GM12878 (cell line): ENCODE measurements around the gene LYL1. TPM values are rescaled to one million over a fixed set of nuclear protein-coding genes. Genes with fewer than 3 reads are reported as not detected.

Experiments
- ATAC-seq: fragments of 200-7000 bp; cut with Tn5 transposase; 3 replicates; pipeline ENCODE4 v1.9.1; 2020; ENCODE audit warnings: mild to moderate bottlenecking, moderate library complexity
- BruUV-seq: library from RNA; stranded (reverse); fragments of 400-500 nt; replicated peaks from 2 replicates; lab custom pipeline; 2021; lab: Mats Ljungman, UMichigan
- CTCF ChIA-PET: fragments of 300-600 bp; sonication (Branson Sonifier 250); formaldehyde crosslinking; extraction: SDS; loops from one replicate; lab custom pipeline; 2021; ENCODE audit warnings: inconsistent platforms; lab: Yijun Ruan, JAX
- POLR2A ChIA-PET: fragments of 350-600 bp; formaldehyde crosslinking; extraction: SDS; loops from one replicate; lab custom pipeline; 2021; ENCODE audit warnings: inconsistent platforms; lab: Charles Lee
- RAD21 ChIA-PET: fragments of 300-600 bp; sonication (Branson Sonifier 250); formaldehyde crosslinking; loops from one replicate; lab custom pipeline; 2023; ENCODE audit warnings: antibody characterized with exemption; ENCODE audit not compliant: unreplicated experiment; lab: Charles Lee
- SMC1A ChIA-PET: fragments of 300-600 bp; sonication (Branson Sonifier 250); formaldehyde crosslinking; loops from one replicate; lab custom pipeline; 2023; ENCODE audit not compliant: unreplicated experiment, uncharacterized antibody; lab: Charles Lee
- DNase-seq: peaks from one replicate; pipeline ENCODE4 v3.0.0-alpha.2; 2011; ENCODE audit warnings: low read depth, low spot score
- FAIRE-seq: peaks from 3 replicates; lab custom pipeline; 2011; peaks lifted over from hg19 to GRCh38; lab: Jason Lieb, UNC
- H2AFZ ChIP-seq: 2 replicates; pipeline ENCODE4 v1.6.0; 2011; ENCODE audit warnings: low read depth, low read length, control low read depth; ENCODE audit not compliant: control insufficient read depth
- H3K27ac ChIP-seq: 2 replicates; pipeline ENCODE4 v1.5.1; 2011; ENCODE audit warnings: control low read depth; ENCODE audit not compliant: control insufficient read depth, insufficient read depth
- H3K27me3 ChIP-seq, 2 experiments: replicated peaks in 1 of 2; 2 replicates each; pipeline versions ENCODE4 v1.6.0 to v1.6.1; 2011; ENCODE audit warnings: low read length in 1 of 2; ENCODE audit not compliant: control insufficient read depth in 2 of 2, insufficient read depth in 2 of 2
- H3K36me3 ChIP-seq, 2 experiments: 2 replicates each; pipeline ENCODE4 v1.5.1; 2011; ENCODE audit warnings: low read length in 1 of 2; ENCODE audit not compliant: control insufficient read depth in 2 of 2, insufficient read depth in 2 of 2
- H3K4me1 ChIP-seq: 2 replicates; pipeline ENCODE4 v1.6.1; 2011; ENCODE audit warnings: mild to moderate bottlenecking, low read length, moderate library complexity, mixed read lengths; ENCODE audit not compliant: control insufficient read depth, insufficient read depth
- H3K4me2 ChIP-seq: 2 replicates; pipeline ENCODE4 v1.6.0; 2011; ENCODE audit warnings: control low read depth; ENCODE audit not compliant: control insufficient read depth, insufficient read depth
- H3K4me3 ChIP-seq: fragments of 200-600 bp; sonication (generic); 2 replicates; pipeline ENCODE4 v1.5.1; 2016
- H3K79me2 ChIP-seq: 2 replicates; pipeline ENCODE4 v1.6.0; 2011; ENCODE audit warnings: low read length; ENCODE audit not compliant: control insufficient read depth, insufficient read depth
- H3K9ac ChIP-seq: 2 replicates; pipeline ENCODE4 v1.8.0; 2011; ENCODE audit warnings: low read length, control low read depth, mixed read lengths; ENCODE audit not compliant: control insufficient read depth, insufficient read depth
- H3K9me3 ChIP-seq: replicated peaks from 3 replicates; pipeline ENCODE4 v1.5.1; 2011; ENCODE audit warnings: mild to moderate bottlenecking, low read length; ENCODE audit not compliant: control insufficient read depth, insufficient read depth
- H4K20me1 ChIP-seq: 2 replicates; pipeline ENCODE4 v1.6.0; 2011; ENCODE audit not compliant: control insufficient read depth, insufficient read depth
- MLLT1 ChIP-seq: fragments of 450-650 bp; IDR thresholded peaks from 2 replicates; pipeline ENCODE4 v1.6.1; 2016; ENCODE audit warnings: mild to moderate bottlenecking
- WRNIP1 ChIP-seq: IDR thresholded peaks from 2 replicates; pipeline ENCODE4 v1.6.1; 2011; ENCODE audit warnings: low read depth, low read length, improper control_type of control experiment, borderline replicate concordance
- YY1 ChIP-seq: IDR thresholded peaks from 2 replicates; pipeline ENCODE4 v1.6.1; 2011; ENCODE audit warnings: low read depth, mild to moderate bottlenecking, low read length
- WGBS: methylation state at CpG from one replicate; pipeline ENCODE4 v1.1.6; 2016; ENCODE audit warnings: low lambda C conversion rate; ENCODE audit not compliant: insufficient replicate concordance, insufficient coverage; ENCODE audit errors: missing lambda C conversion rate; 5-methylcytosine and 5-hydroxymethylcytosine counted together
- in situ Hi-C: fragments of 300-500 bp; cut with MboI; formaldehyde crosslinking; loops from 9 replicates; pipeline ENCODE4 v1.14.3; 2018; ENCODE audit warnings: mixed read lengths
- intact Hi-C: fragments of 100-400 bp; cut with micrococcal nuclease; formaldehyde crosslinking; loops from one replicate; pipeline ENCODE4 v1.14.2; 2022; ENCODE audit not compliant: unreplicated experiment
- polyA plus RNA-seq, 11 experiments: library from polyadenylated mRNA; depleted of rRNA in 4 of 11; unstranded in 6 of 11; stranded (reverse) in 5 of 11; fragments of >200 nt; fragmentation: Nextera tagmentation in 4 of 11; fragmentation: Illumina TruSeq in 1 of 11; extraction: Ambion mirVana in 4 of 11; extraction: Trizol in 1 of 11; gene quantifications; 1 replicate in 1 of 11; 2 replicates in 10 of 11; pipeline versions ENCODE4 v1.2.1 to v1.2.3, GENCODE V29; 2011 to 2016; ENCODE audit warnings: inconsistent platforms in 2 of 11, missing spikeins in 2 of 11, low read depth in 1 of 11
- total RNA-seq, 4 experiments: library from RNA; depleted of rRNA in 3 of 4; stranded (reverse); fragments of >200 nt in 3 of 4; fragmentation: Illumina TruSeq in 1 of 4; extraction: Trizol in 1 of 4; gene quantifications; 2 replicates each; pipeline versions ENCODE4 v1.2.1 to v1.2.3, GENCODE V29; 2013 to 2021

LYL1 gene
- total and polyA plus RNA-seq, 10 of the 15 experiments (the other 5 are each of a cell fraction or from before 2014, with no cell fraction given): 0.10 to 34.8 (median 4.4) TPM

- TF ChIP-seq MLLT1: peak; percentile 99
- TF ChIP-seq, all 136 proteins: peak for 30
Observed at GRCh38 chr19:13117772-13118423, 15.2 kb upstream of the LYL1 start, which contains the start of gene NACC1 (continued).

- peaks cover 55% of the 10 kb centered on the region for H3K79me2 ChIP-seq
- TF ChIP-seq YY1: no peak
- 0 out of 2 replicates have a peak, but pooled peaks have one; percentile 5 for TF ChIP-seq WRNIP1
- TF ChIP-seq, all 136 proteins: peak for 1
- ChIA-PET CTCF (interaction anchor here (0.8 to 1.7 kb wide), 6 partner anchors 12 to 83 kb away, joined by 3 to 7 read pairs (median 4); partner anchors contain the start of genes IER2 and STX10), POLR2A (interaction anchor here (0.5 to 3.8 kb wide), 12 partner anchors 11 to 1560 kb away, joined by 3 to 28 read pairs (median 4); no protein-coding TSS in a partner anchor), RAD21 (interaction anchor here (0.7 to 2.2 kb wide), 7 partner anchors 12 to 78 kb away, joined by 3 to 10 read pairs (median 4); partner anchors contain the start of genes IER2 and STX10), SMC1A (interaction anchor here (1.0 to 1.8 kb wide), 9 partner anchors 13 to 144 kb away, joined by 3 to 7 read pairs (median 5); partner anchors contain the start of genes IER2 and STX10)
- Histone ChIP-seq H4K20me1 (peaks cover 8% of the 10 kb centered on the region), H3K9me3 (no peaks in the 10 kb centered on the region), H3K27me3 (no peaks in the 10 kb centered on the region), H3K4me1 (peaks cover 36% of the 10 kb centered on the region), H2AFZ (peak overlapping the region; percentile 60), H3K9ac (peak overlapping the region; percentile 79), H3K4me3 (peak overlapping the region; percentile 98), H3K4me2 (peak overlapping the region; percentile 61), H3K36me3 (peaks cover 3 to 7% of the 10 kb centered on the region in 2 experiments; a peak in 3 of 4 replicates), H3K27ac (peak overlapping the region; percentile 71)
- BruUV-seq: no TSS peak
- no peak for DNase-seq
- no peak for FAIRE-seq
- WGBS: 1% methylated on average over 17 of the region's 20 CpGs
- intact Hi-C loops (loop anchor here (5.0 kb wide), 1 partner anchor 145 kb away; no protein-coding TSS in a partner anchor), in situ Hi-C loops (no loop called here)
- ATAC-seq: peak; percentile 28
Observed at GRCh38 chr19:13117176-13117771, 14.6 kb upstream of the LYL1 start.
